Uterus (tissue), 2 donors: ENCODE measurements around the gene NCKAP5L.

Source experiments
- CTCF ChIP-seq, 4 experiments: fragments of 200-600 bp in 2 of 4; fragments of 450-650 bp in 2 of 4; sonication (generic) in 2 of 4; IDR thresholded peaks; one replicate each; pipeline ENCODE4 v1.5.1; 2016 to 2019; ENCODE audit warnings: antibody characterized with exemption in 4 of 4, mild to moderate bottlenecking in 2 of 4, moderate library complexity in 1 of 4
- POLR2A ChIP-seq, 2 donors: fragments of 450-650 bp; IDR thresholded peaks; one replicate each; pipeline ENCODE4 v1.6.1; 2016; ENCODE audit warnings: antibody characterized with exemption in 2 of 2, mild to moderate bottlenecking in 1 of 2, moderate library complexity in 1 of 2

GRCh38 chr12:49796155-49796554 lies 32.1 kb downstream of the NCKAP5L start:
- TF ChIP-seq CTCF (IDR thresholded peaks at IDR 0.05) = no peak
- TF ChIP-seq POLR2A (IDR thresholded peaks at IDR 0.05) = no peak
